ENCODE measurements around the gene STXBP5. TPM values are rescaled to one million over a fixed set of nuclear protein-coding genes. Genes with fewer than 3 reads are reported as not detected.

The STXBP5 gene
- total and polyA plus RNA-seq, 9 of the 15 experiments (the other 6 are each of a cell fraction or from before 2014, with no cell fraction given): 23.3 to 172 (median 71.5) TPM

GRCh38 chr6:147202516-147203310 lies 1.5 kb upstream of the STXBP5 start (continued):
- TF ChIP-seq ARID4B (CRISPR knock-in tag; IDR thresholded peaks at IDR 0.05): 0 out of 2 replicates have a peak, but pooled peaks have one; percentile 28
- no peak for TF ChIP-seq ETS2 (tag; IDR thresholded peaks at IDR 0.05; ENCODE audit: borderline replicate concordance, poor library complexity, severe bottlenecking)
- no peak for TF ChIP-seq CUX1 (CRISPR knock-in tag; IDR thresholded peaks at IDR 0.05)
- no peak for TF ChIP-seq EWSR1 (IDR thresholded peaks at IDR 0.05; ENCODE audit: borderline replicate concordance, low read depth, partially characterized antibody)
- TF ChIP-seq ETV6 (IDR thresholded peaks at IDR 0.05; ENCODE audit: borderline replicate concordance in 1 of 2, low read depth in 2 of 2, low read length in 1 of 2): peak; percentile 93 to 97
- no peak for TF ChIP-seq ETV6 (CRISPR knock-in tag; IDR thresholded peaks at IDR 0.05; ENCODE audit: borderline replicate concordance)
- peak; percentile 43 for TF ChIP-seq FIP1L1 (IDR thresholded peaks at IDR 0.05; ENCODE audit: low read depth, low read length, poor library complexity, severe bottlenecking)
- peak; percentile 75; the same call in 1 of the 2 replicates for TF ChIP-seq ZSCAN29 (IDR thresholded peaks at IDR 0.05)
- TF ChIP-seq TOE1 (IDR thresholded peaks at IDR 0.05; ENCODE audit: borderline replicate concordance): peak; percentile 65
- TF ChIP-seq TOE1 (CRISPR knock-in tag; IDR thresholded peaks at IDR 0.05; ENCODE audit: borderline replicate concordance, low read depth): 0 out of 2 replicates have a peak, but pooled peaks have one; percentile 49
- 0 out of 4 replicates have a peak, but pooled peaks of 1 of the 2 experiments have one; percentile 61 for TF ChIP-seq KDM4B (IDR thresholded peaks at IDR 0.05; ENCODE audit: borderline replicate concordance in 2 of 2, low read depth in 1 of 2)
- peak; percentile 33 for TF ChIP-seq ETV1 (tag; conservative IDR thresholded peaks at IDR 0.05; ENCODE audit: low read depth)
- TF ChIP-seq DMBX1 (CRISPR knock-in tag; IDR thresholded peaks at IDR 0.05; ENCODE audit: borderline replicate concordance): no peak; the same call in 1 of the 2 replicates
- TF ChIP-seq CEBPG (CRISPR knock-in tag; IDR thresholded peaks at IDR 0.05): no peak
- no peak for TF ChIP-seq CEBPG (tag; conservative IDR thresholded peaks at IDR 0.05 in 1 of 2, IDR thresholded peaks at IDR 0.05 in 1 of 2)
- no peak for TF ChIP-seq ARID2 (IDR thresholded peaks at IDR 0.05)

Data from K562 (cell line).